DOHH2 (cell line): ENCODE measurements around the gene CATSPERD.

ENCODE experiments used
- EZH2phosphoT487 ChIP-seq: fragments of 200-600 bp; sonication (generic); IDR thresholded peaks from 2 replicates; pipeline ENCODE4 v1.6.1; 2017; ENCODE audit warnings: borderline replicate concordance, mild to moderate bottlenecking, antibody characterized with exemption, low read length, moderate library complexity, mixed read lengths
- TF ChIP-seq, protein P1 (sequence below): fragments of 200-600 bp; sonication (generic); IDR thresholded peaks from one replicate; pipeline ENCODE4 v1.5.1; 2014; ENCODE audit warnings: antibody characterized with exemption, mild to moderate bottlenecking, low read depth, low read length; ENCODE audit not compliant: poor library complexity, severe bottlenecking

- TF ChIP-seq, protein P1, sequence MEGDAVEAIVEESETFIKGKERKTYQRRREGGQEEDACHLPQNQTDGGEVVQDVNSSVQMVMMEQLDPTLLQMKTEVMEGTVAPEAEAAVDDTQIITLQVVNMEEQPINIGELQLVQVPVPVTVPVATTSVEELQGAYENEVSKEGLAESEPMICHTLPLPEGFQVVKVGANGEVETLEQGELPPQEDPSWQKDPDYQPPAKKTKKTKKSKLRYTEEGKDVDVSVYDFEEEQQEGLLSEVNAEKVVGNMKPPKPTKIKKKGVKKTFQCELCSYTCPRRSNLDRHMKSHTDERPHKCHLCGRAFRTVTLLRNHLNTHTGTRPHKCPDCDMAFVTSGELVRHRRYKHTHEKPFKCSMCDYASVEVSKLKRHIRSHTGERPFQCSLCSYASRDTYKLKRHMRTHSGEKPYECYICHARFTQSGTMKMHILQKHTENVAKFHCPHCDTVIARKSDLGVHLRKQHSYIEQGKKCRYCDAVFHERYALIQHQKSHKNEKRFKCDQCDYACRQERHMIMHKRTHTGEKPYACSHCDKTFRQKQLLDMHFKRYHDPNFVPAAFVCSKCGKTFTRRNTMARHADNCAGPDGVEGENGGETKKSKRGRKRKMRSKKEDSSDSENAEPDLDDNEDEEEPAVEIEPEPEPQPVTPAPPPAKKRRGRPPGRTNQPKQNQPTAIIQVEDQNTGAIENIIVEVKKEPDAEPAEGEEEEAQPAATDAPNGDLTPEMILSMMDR, result no peak
- TF ChIP-seq EZH2phosphoT487, result no peak
Observed at GRCh38 chr19:5790559-5791520, 70.4 kb downstream of the CATSPERD start, which contains the start of gene DUS3L.
